ENCODE results near the gene FMC1.
"Not testable (repeated sequence)": the region's sequence is repeated elsewhere in the genome, so short reads cannot be mapped to it uniquely, and the experiment has no call there.

The FMC1 gene

GRCh38 chr7:139324709-139325108 lies 16.4 kb upstream of the FMC1 start:
- H3K4me3 ChIP-seq (ENCODE audit: low read depth in 1 of 2, low read length in 2 of 2); H3K9ac ChIP-seq (ENCODE audit: low read length); H3K9me3 ChIP-seq (ENCODE audit: low read length); H3K36me3 ChIP-seq (ENCODE audit: insufficient read depth, low read length); H3K27me3 ChIP-seq (ENCODE audit: control insufficient read depth in 1 of 2, insufficient read depth in 2 of 2, low read length in 2 of 2); H3K27ac ChIP-seq (ENCODE audit: low read depth, low read length); H3K4me1 ChIP-seq (ENCODE audit: insufficient read depth, low read length): not testable (repeated sequence)

- no peak overlapping the region for H3K27ac ChIP-seq (ENCODE audit: low read depth, low read length)
- no peak overlapping the region for H3K4me3 ChIP-seq (ENCODE audit: low read depth in 1 of 2, low read length in 2 of 2)
Observed at GRCh38 chr7:139328375-139328774, 12.8 kb upstream of the FMC1 start.

GRCh38 chr7:139329119-139329518 lies 12.0 kb upstream of the FMC1 start:
- Histone ChIP-seq H3K4me1 (ENCODE audit: insufficient read depth, low read length) (no peaks in the 10 kb centered on the region), H3K9me3 (ENCODE audit: low read length) (no peaks in the 10 kb centered on the region), H3K27ac (ENCODE audit: low read depth, low read length) (no peak overlapping the region), H3K9ac (ENCODE audit: low read length) (no peak overlapping the region), H3K27me3 (ENCODE audit: control insufficient read depth in 1 of 2, insufficient read depth in 2 of 2, low read length in 2 of 2) (no peaks in the 10 kb centered on the region), H3K4me3 (ENCODE audit: low read depth in 1 of 2, low read length in 2 of 2) (no peak overlapping the region), H3K36me3 (ENCODE audit: insufficient read depth, low read length) (no peaks in the 10 kb centered on the region)

More at GRCh38 chr7:139328375-139328774, 12.8 kb upstream of the FMC1 start:
- H3K9ac ChIP-seq (ENCODE audit: low read length): no peak overlapping the region
- no peaks in the 10 kb centered on the region for H3K27me3 ChIP-seq (ENCODE audit: control insufficient read depth in 1 of 2, insufficient read depth in 2 of 2, low read length in 2 of 2)
- H3K4me1 ChIP-seq (ENCODE audit: insufficient read depth, low read length): no peaks in the 10 kb centered on the region
- H3K36me3 ChIP-seq (ENCODE audit: insufficient read depth, low read length): no peaks in the 10 kb centered on the region
- no peaks in the 10 kb centered on the region for H3K9me3 ChIP-seq (ENCODE audit: low read length)

GRCh38 chr7:139330333-139331030 lies 10.7 kb upstream of the FMC1 start:
- Histone ChIP-seq H3K9ac (ENCODE audit: low read length) (no peak overlapping the region), H3K36me3 (ENCODE audit: insufficient read depth, low read length) (no peaks in the 10 kb centered on the region), H3K4me1 (ENCODE audit: insufficient read depth, low read length) (no peaks in the 10 kb centered on the region), H3K4me3 (ENCODE audit: low read depth in 1 of 2, low read length in 2 of 2) (no peak overlapping the region), H3K9me3 (ENCODE audit: low read length) (no peaks in the 10 kb centered on the region), H3K27ac (ENCODE audit: low read depth, low read length) (no peak overlapping the region), H3K27me3 (ENCODE audit: control insufficient read depth in 1 of 2, insufficient read depth in 2 of 2, low read length in 2 of 2) (no peaks in the 10 kb centered on the region)

GRCh38 chr7:139332697-139333359 lies 8.3 kb upstream of the FMC1 start:
- Histone ChIP-seq H3K9ac (ENCODE audit: low read length) (no peak overlapping the region), H3K9me3 (ENCODE audit: low read length) (no peaks in the 10 kb centered on the region), H3K4me1 (ENCODE audit: insufficient read depth, low read length) (no peaks in the 10 kb centered on the region), H3K27me3 (ENCODE audit: control insufficient read depth in 1 of 2, insufficient read depth in 2 of 2, low read length in 2 of 2) (no peaks in the 10 kb centered on the region), H3K4me3 (ENCODE audit: low read depth in 1 of 2, low read length in 2 of 2) (no peak overlapping the region), H3K27ac (ENCODE audit: low read depth, low read length) (no peak overlapping the region), H3K36me3 (ENCODE audit: insufficient read depth, low read length) (no peaks in the 10 kb centered on the region)

GRCh38 chr7:139333443-139333842 lies 7.7 kb upstream of the FMC1 start:
- H3K9me3 ChIP-seq (ENCODE audit: low read length); H3K9ac ChIP-seq (ENCODE audit: low read length); H3K27me3 ChIP-seq (ENCODE audit: control insufficient read depth in 1 of 2, insufficient read depth in 2 of 2, low read length in 2 of 2); H3K36me3 ChIP-seq (ENCODE audit: insufficient read depth, low read length); H3K4me3 ChIP-seq (ENCODE audit: low read depth in 1 of 2, low read length in 2 of 2); H3K4me1 ChIP-seq (ENCODE audit: insufficient read depth, low read length); H3K27ac ChIP-seq (ENCODE audit: low read depth, low read length): not testable (repeated sequence)

GRCh38 chr7:139334399-139335150 lies 6.6 kb upstream of the FMC1 start:
- Histone ChIP-seq H3K27me3 (ENCODE audit: control insufficient read depth in 1 of 2, insufficient read depth in 2 of 2, low read length in 2 of 2) (no peaks in the 10 kb centered on the region), H3K36me3 (ENCODE audit: insufficient read depth, low read length) (no peaks in the 10 kb centered on the region), H3K9me3 (ENCODE audit: low read length) (no peaks in the 10 kb centered on the region), H3K4me3 (ENCODE audit: low read depth in 1 of 2, low read length in 2 of 2) (no peak overlapping the region), H3K9ac (ENCODE audit: low read length) (no peak overlapping the region), H3K4me1 (ENCODE audit: insufficient read depth, low read length) (no peaks in the 10 kb centered on the region), H3K27ac (ENCODE audit: low read depth, low read length) (no peak overlapping the region)

- Histone ChIP-seq H3K9me3 (ENCODE audit: low read length) (no peaks in the 10 kb centered on the region), H3K27ac (ENCODE audit: low read depth, low read length) (no peak overlapping the region), H3K27me3 (ENCODE audit: control insufficient read depth in 1 of 2, insufficient read depth in 2 of 2, low read length in 2 of 2) (no peaks in the 10 kb centered on the region), H3K9ac (ENCODE audit: low read length) (no peak overlapping the region), H3K4me3 (ENCODE audit: low read depth in 1 of 2, low read length in 2 of 2) (no peak overlapping the region), H3K4me1 (ENCODE audit: insufficient read depth, low read length) (peaks cover 12% of the 10 kb centered on the region), H3K36me3 (ENCODE audit: insufficient read depth, low read length) (no peaks in the 10 kb centered on the region)
Observed at GRCh38 chr7:139339025-139339424, 2.1 kb upstream of the FMC1 start.

- Histone ChIP-seq H3K4me3 (ENCODE audit: low read depth in 1 of 2, low read length in 2 of 2) (peak overlapping the region; percentile 92 to 97), H3K27me3 (ENCODE audit: control insufficient read depth in 1 of 2, insufficient read depth in 2 of 2, low read length in 2 of 2) (no peaks in the 10 kb centered on the region), H3K4me1 (ENCODE audit: insufficient read depth, low read length) (peaks cover 12% of the 10 kb centered on the region), H3K27ac (ENCODE audit: low read depth, low read length) (peak overlapping the region; percentile 100), H3K9ac (ENCODE audit: low read length) (no peak overlapping the region), H3K9me3 (ENCODE audit: low read length) (no peaks in the 10 kb centered on the region), H3K36me3 (ENCODE audit: insufficient read depth, low read length) (no peaks in the 10 kb centered on the region)
Observed at GRCh38 chr7:139339698-139340036, 1.5 kb upstream of the FMC1 start.

GRCh38 chr7:139340037-139340807 lies 915 bp upstream of the FMC1 start:
- Histone ChIP-seq H3K4me3 (ENCODE audit: low read depth in 1 of 2, low read length in 2 of 2) (peak overlapping the region; percentile 92 to 97), H3K27me3 (ENCODE audit: control insufficient read depth in 1 of 2, insufficient read depth in 2 of 2, low read length in 2 of 2) (no peaks in the 10 kb centered on the region), H3K9ac (ENCODE audit: low read length) (peak overlapping the region; percentile 99), H3K4me1 (ENCODE audit: insufficient read depth, low read length) (peaks cover 12% of the 10 kb centered on the region), H3K36me3 (ENCODE audit: insufficient read depth, low read length) (no peaks in the 10 kb centered on the region), H3K27ac (ENCODE audit: low read depth, low read length) (peak overlapping the region; percentile 100), H3K9me3 (ENCODE audit: low read length) (no peaks in the 10 kb centered on the region)

- no peaks in the 10 kb centered on the region for H3K36me3 ChIP-seq (ENCODE audit: insufficient read depth, low read length)
- peak overlapping the region; percentile 99 for H3K9ac ChIP-seq (ENCODE audit: low read length)
- peak overlapping the region; percentile 100 for H3K27ac ChIP-seq (ENCODE audit: low read depth, low read length)
- H3K4me3 ChIP-seq (ENCODE audit: low read depth in 1 of 2, low read length in 2 of 2): peak overlapping the region; percentile 92 to 97
- H3K4me1 ChIP-seq (ENCODE audit: insufficient read depth, low read length): peaks cover 12% of the 10 kb centered on the region
- no peaks in the 10 kb centered on the region for H3K27me3 ChIP-seq (ENCODE audit: control insufficient read depth in 1 of 2, insufficient read depth in 2 of 2, low read length in 2 of 2)
- H3K9me3 ChIP-seq (ENCODE audit: low read length): no peaks in the 10 kb centered on the region
Observed at GRCh38 chr7:139340808-139341057, 404 bp upstream of the FMC1 start.
